Activated CD4-positive, alpha-beta T cell treated with anti-CD3 and anti-CD28 coated beads, Interleukin-2, amount 50 U/mL, for 48 hours (primary cell): Measurements from ENCODE around the gene WDR36.

Source experiments
- DNase-seq, 2 experiments: peaks; one replicate each; pipeline ENCODE4 v3.0.0-alpha.2; 2020

Gene WDR36

GRCh38 chr5:111092062-111092853 lies at the start of gene WDR36:
WDR36 (plus strand) TSS chr5:111092348; CDS start chr5:111092457, 109 bp downstream.
- DNase-seq: peak; percentile 89 to 92

GRCh38 chr5:111043712-111044506 lies 48.2 kb upstream of the WDR36 start:
- DNase-seq: no peak

GRCh38 chr5:111058064-111058463 lies 34.1 kb upstream of the WDR36 start:
- DNase-seq: no peak

GRCh38 chr5:111060169-111060568 lies 32.0 kb upstream of the WDR36 start:
- DNase-seq: no peak

GRCh38 chr5:111061618-111062017 lies 30.5 kb upstream of the WDR36 start:
- no peak for DNase-seq

GRCh38 chr5:111063709-111064322 lies 28.3 kb upstream of the WDR36 start:
- DNase-seq: no peak

- DNase-seq: no peak
Measured at GRCh38 chr5:111066261-111066938, 25.7 kb upstream of the WDR36 start.

- no peak for DNase-seq
Measured at GRCh38 chr5:111068213-111068612, 23.9 kb upstream of the WDR36 start.

- no peak for DNase-seq
Measured at GRCh38 chr5:111069839-111070238, 22.3 kb upstream of the WDR36 start.

- peak; percentile 45 to 51 for DNase-seq
Measured at GRCh38 chr5:111070272-111071134, 21.6 kb upstream of the WDR36 start.

- no peak for DNase-seq
Measured at GRCh38 chr5:111071413-111071812, 20.7 kb upstream of the WDR36 start, which contains the start of gene TSLP. TSLP (plus strand) TSS chr5:111071713; CDS start chr5:111071891, 178 bp downstream.

- DNase-seq: peak; percentile 74 to 78
Measured at GRCh38 chr5:111072949-111073682, 19.0 kb upstream of the WDR36 start.

- DNase-seq: no peak
Measured at GRCh38 chr5:111074244-111074643, 17.9 kb upstream of the WDR36 start.

GRCh38 chr5:111075520-111075919 lies 16.6 kb upstream of the WDR36 start:
- no peak for DNase-seq

- no peak for DNase-seq
Measured at GRCh38 chr5:111076091-111076490, 16.1 kb upstream of the WDR36 start.

- no peak for DNase-seq
Measured at GRCh38 chr5:111077678-111078077, 14.5 kb upstream of the WDR36 start.

- DNase-seq: no peak
Measured at GRCh38 chr5:111079846-111080245, 12.3 kb upstream of the WDR36 start.

GRCh38 chr5:111083323-111083722 lies 8.8 kb upstream of the WDR36 start:
- no peak for DNase-seq

GRCh38 chr5:111095982-111096381 lies 3.8 kb downstream of the WDR36 start:
- no peak for DNase-seq

- no peak for DNase-seq
Measured at GRCh38 chr5:111099058-111099778, 7.1 kb downstream of the WDR36 start.
